CD4-positive, alpha-beta T cell (primary cell): ENCODE data around the gene KDM4B. TPM values are rescaled to one million over a fixed set of nuclear protein-coding genes. Genes with fewer than 3 reads are reported as not detected.
"Not testable (repeated sequence)": the region's sequence is repeated elsewhere in the genome, so short reads cannot be mapped to it uniquely, and the experiment has no call there.

Source experiments
- ATAC-seq: fragments of 200-7000 bp; cut with Tn5 transposase; one replicate; pipeline ENCODE4 v1.10.0; 2022; ENCODE audit warnings: mild to moderate bottlenecking; ENCODE audit not compliant: poor library complexity
- CTCF ChIA-PET: fragments of 350-600 bp; sonication (Branson Sonifier 250); formaldehyde crosslinking; loops from one replicate; lab custom pipeline; 2021; ENCODE audit warnings: antibody characterized with exemption, inconsistent platforms; lab: Charles Lee
- POLR2A ChIA-PET: fragments of 350-600 bp; sonication (Branson Sonifier 250); formaldehyde crosslinking; loops from one replicate; lab custom pipeline; 2021; ENCODE audit warnings: antibody characterized with exemption, inconsistent platforms; lab: Charles Lee
- DNase-seq, 14 experiments: peaks; one replicate each; pipeline ENCODE4 v3.0.0-alpha.2; 2013 to 2020; ENCODE audit warnings: mixed read lengths in 2 of 14
- H3K27ac ChIP-seq, 2 donors: one replicate each; pipeline versions ENCODE4 v1.5.1 to v1.7.0; 2013; ENCODE audit warnings: low read length in 2 of 2, low read depth in 1 of 2, mild to moderate bottlenecking in 1 of 2
- H3K27me3 ChIP-seq, 2 experiments: 1 replicate in 1 of 2; 2 replicates in 1 of 2; pipeline versions ENCODE4 v1.6.1 to v1.7.0; 2013; ENCODE audit warnings: low read length in 2 of 2, control low read depth in 1 of 2, mild to moderate bottlenecking in 1 of 2, moderate library complexity in 1 of 2; ENCODE audit not compliant: insufficient read depth in 2 of 2, control insufficient read depth in 1 of 2
- H3K36me3 ChIP-seq: one replicate; pipeline ENCODE4 v1.6.1; 2013; ENCODE audit warnings: low read length, control low read depth; ENCODE audit not compliant: insufficient read depth
- H3K4me1 ChIP-seq: one replicate; pipeline ENCODE4 v1.6.1; 2013; ENCODE audit warnings: low read length, control low read depth; ENCODE audit not compliant: insufficient read depth
- H3K4me3 ChIP-seq: one replicate; pipeline ENCODE4 v1.5.1; 2013; ENCODE audit warnings: mild to moderate bottlenecking, low read length, moderate library complexity
- H3K9me3 ChIP-seq, 2 experiments: 1 replicate in 1 of 2; 2 replicates in 1 of 2; pipeline versions ENCODE4 v1.6.1 to v1.7.0; 2013; ENCODE audit warnings: low read length in 2 of 2, mild to moderate bottlenecking in 2 of 2, control low read depth in 1 of 2, moderate library complexity in 1 of 2; ENCODE audit not compliant: control insufficient read depth in 1 of 2, insufficient read depth in 1 of 2
- H3K27ac Mint-ChIP-seq: one replicate; pipeline ENCODE4 v1.8.0; 2020; ENCODE audit warnings: mixed read lengths
- H3K27me3 Mint-ChIP-seq: one replicate; pipeline ENCODE4 v1.8.0; 2021; ENCODE audit warnings: mixed read lengths
- H3K36me3 Mint-ChIP-seq: one replicate; pipeline ENCODE4 v1.8.0; 2021; ENCODE audit warnings: low read depth, mixed read lengths
- H3K4me1 Mint-ChIP-seq: one replicate; pipeline ENCODE4 v1.8.0; 2021; ENCODE audit warnings: low read depth, mixed read lengths
- H3K4me3 Mint-ChIP-seq: one replicate; pipeline ENCODE4 v1.8.0; 2020; ENCODE audit warnings: mild to moderate bottlenecking, mixed read lengths
- H3K9me3 Mint-ChIP-seq: one replicate; pipeline ENCODE4 v1.8.0; 2020; ENCODE audit warnings: mixed read lengths
- intact Hi-C, 2 experiments: fragments of 100-400 bp; cut with DNase I in 1 of 2; cut with micrococcal nuclease in 1 of 2; formaldehyde crosslinking; loops; one replicate each; pipeline versions ENCODE4 v1.15.1 to v1.9.0; 2023 to 2025; cut with DNase I, micrococcal nuclease
- total RNA-seq, 174 experiments: library from RNA in 2 of 174; stranded (reverse) in 2 of 174; gene quantifications; one replicate each; pipeline ENCODE4 v1.2.3 and lab custom pipeline; 2021 to 2026
- TF ChIP-seq, protein P1 (sequence below): fragments of 200-600 bp; IDR thresholded peaks from one replicate; pipeline ENCODE4 v1.8.0; 2022; ENCODE audit warnings: antibody characterized with exemption, mild to moderate bottlenecking

The KDM4B gene
- total RNA-seq, 2 experiments from 2014 or later: 41.8 to 42.5 TPM

GRCh38 chr19:5157186-5157585 is 188.3 kb downstream of the KDM4B start:
- intact Hi-C loops: no loop called here
- no peak overlapping the region for H3K4me3 ChIP-seq
- TF ChIP-seq, protein P1, sequence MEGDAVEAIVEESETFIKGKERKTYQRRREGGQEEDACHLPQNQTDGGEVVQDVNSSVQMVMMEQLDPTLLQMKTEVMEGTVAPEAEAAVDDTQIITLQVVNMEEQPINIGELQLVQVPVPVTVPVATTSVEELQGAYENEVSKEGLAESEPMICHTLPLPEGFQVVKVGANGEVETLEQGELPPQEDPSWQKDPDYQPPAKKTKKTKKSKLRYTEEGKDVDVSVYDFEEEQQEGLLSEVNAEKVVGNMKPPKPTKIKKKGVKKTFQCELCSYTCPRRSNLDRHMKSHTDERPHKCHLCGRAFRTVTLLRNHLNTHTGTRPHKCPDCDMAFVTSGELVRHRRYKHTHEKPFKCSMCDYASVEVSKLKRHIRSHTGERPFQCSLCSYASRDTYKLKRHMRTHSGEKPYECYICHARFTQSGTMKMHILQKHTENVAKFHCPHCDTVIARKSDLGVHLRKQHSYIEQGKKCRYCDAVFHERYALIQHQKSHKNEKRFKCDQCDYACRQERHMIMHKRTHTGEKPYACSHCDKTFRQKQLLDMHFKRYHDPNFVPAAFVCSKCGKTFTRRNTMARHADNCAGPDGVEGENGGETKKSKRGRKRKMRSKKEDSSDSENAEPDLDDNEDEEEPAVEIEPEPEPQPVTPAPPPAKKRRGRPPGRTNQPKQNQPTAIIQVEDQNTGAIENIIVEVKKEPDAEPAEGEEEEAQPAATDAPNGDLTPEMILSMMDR: no peak
- H3K27ac ChIP-seq: no peak overlapping the region
- Mint-ChIP-seq H3K4me1 (no peaks in the 10 kb centered on the region), H3K27me3 (no peaks in the 10 kb centered on the region), H3K27ac (no peak overlapping the region), H3K4me3 (no peak overlapping the region), H3K9me3 (no peaks in the 10 kb centered on the region), H3K36me3 (no peaks in the 10 kb centered on the region)
- H3K4me1 ChIP-seq: no peaks in the 10 kb centered on the region
- ATAC-seq: no peak
- DNase-seq: no peak
- no peaks in the 10 kb centered on the region for H3K36me3 ChIP-seq
- H3K27me3 ChIP-seq: no peaks in the 10 kb centered on the region
- CTCF ChIA-PET: no interaction called here
- POLR2A ChIA-PET: no interaction called here
- peaks cover 9 to 35% of the 10 kb centered on the region in 2 experiments for H3K9me3 ChIP-seq

GRCh38 chr19:5158549-5159134 is 189.7 kb downstream of the KDM4B start:
- H3K27ac Mint-ChIP-seq, H3K4me1 Mint-ChIP-seq: not testable (repeated sequence)

GRCh38 chr19:5160158-5160795 is 191.4 kb downstream of the KDM4B start:
- DNase-seq, H3K36me3 Mint-ChIP-seq, H3K4me3 ChIP-seq, POLR2A ChIA-PET, H3K27me3 Mint-ChIP-seq, H3K9me3 Mint-ChIP-seq, CTCF ChIA-PET, H3K4me1 ChIP-seq, intact Hi-C loops, H3K4me3 Mint-ChIP-seq, H3K36me3 ChIP-seq, H3K27ac Mint-ChIP-seq, H3K27ac ChIP-seq, H3K27me3 ChIP-seq, ATAC-seq, H3K4me1 Mint-ChIP-seq: not testable (repeated sequence)
- H3K9me3 ChIP-seq: peaks cover 9 to 35% of the 10 kb centered on the region in 2 experiments

More at GRCh38 chr19:5158549-5159134, 189.7 kb downstream of the KDM4B start:
- H3K4me3 ChIP-seq, H3K27ac ChIP-seq, intact Hi-C loops, H3K27me3 Mint-ChIP-seq, H3K4me1 ChIP-seq, H3K9me3 Mint-ChIP-seq, H3K27me3 ChIP-seq, CTCF ChIA-PET, H3K4me3 Mint-ChIP-seq, H3K36me3 ChIP-seq, DNase-seq, POLR2A ChIA-PET, H3K36me3 Mint-ChIP-seq, ATAC-seq: not testable (repeated sequence)
- H3K9me3 ChIP-seq: peaks cover 9 to 35% of the 10 kb centered on the region in 2 experiments

DNA sequence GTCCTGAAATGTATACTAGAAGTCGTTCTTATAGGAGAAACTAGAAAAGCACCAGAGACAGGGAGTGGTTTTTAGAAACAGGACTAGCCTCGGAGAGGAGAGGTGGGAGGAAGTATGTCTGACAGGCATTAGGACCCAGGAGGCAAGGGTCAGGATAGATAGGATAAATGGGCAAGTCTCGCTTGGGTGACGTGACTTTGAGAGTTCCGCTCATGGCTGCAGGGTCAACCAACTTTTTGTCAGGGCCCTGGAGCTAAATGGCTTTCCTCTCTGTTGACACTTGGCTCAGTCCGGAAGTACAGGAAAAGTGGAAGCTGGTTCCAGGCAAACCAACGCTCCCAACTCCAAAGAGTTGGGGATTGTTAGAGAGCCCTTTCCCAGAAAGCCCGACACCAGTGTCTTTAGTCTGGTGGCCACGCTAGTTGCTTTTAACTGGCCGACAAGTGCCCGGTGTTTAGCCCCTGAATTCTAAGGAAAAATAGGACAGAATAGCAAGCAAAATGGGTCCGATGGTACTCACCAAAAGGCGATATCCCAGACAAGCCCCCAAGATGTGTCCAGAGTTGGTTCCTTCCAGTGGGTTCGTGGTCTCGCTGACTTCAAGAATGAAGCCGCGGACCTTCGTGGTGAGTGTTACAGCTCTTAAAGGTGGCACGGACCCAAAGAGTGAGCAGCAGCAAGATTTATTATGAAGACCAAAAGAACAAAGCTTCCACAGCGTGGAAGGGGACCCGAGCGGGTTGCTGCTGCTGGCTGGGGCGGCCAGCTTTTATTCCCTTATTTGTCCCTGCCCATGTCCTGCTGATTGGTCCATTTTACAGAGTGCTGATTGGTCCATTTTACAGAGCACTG is 196.2 kb downstream of the KDM4B start:
- H3K36me3 Mint-ChIP-seq, H3K4me1 Mint-ChIP-seq, H3K27ac Mint-ChIP-seq, DNase-seq, H3K4me3 ChIP-seq, H3K4me3 Mint-ChIP-seq, H3K27me3 Mint-ChIP-seq, H3K27ac ChIP-seq, H3K36me3 ChIP-seq, ATAC-seq, H3K4me1 ChIP-seq, H3K9me3 ChIP-seq, H3K27me3 ChIP-seq, POLR2A ChIA-PET, CTCF ChIA-PET, H3K9me3 Mint-ChIP-seq, intact Hi-C loops: not testable (repeated sequence)
